ENCODE results near the gene MND1.

Gene MND1

GRCh38 chr4:153322791-153323190, 21.7 kb upstream of the MND1 start:
- no peak overlapping the region for H3K4ac ChIP-seq (ENCODE audit: low read depth in 1 of 2, low read length in 2 of 2)
- H2AFZ ChIP-seq (ENCODE audit: low read depth, low read length), result no peak overlapping the region
- H3K18ac ChIP-seq (ENCODE audit: low read depth in 1 of 2, low read length in 2 of 2), result no peak overlapping the region
- no peak overlapping the region for H2BK15ac ChIP-seq (ENCODE audit: low read depth, poor library complexity, severe bottlenecking)
- H3K4me3 ChIP-seq (ENCODE audit: insufficient read depth in 1 of 2, low read depth in 1 of 2, low read length in 2 of 2), result no peak overlapping the region
- H4K8ac ChIP-seq (ENCODE audit: low read length), result no peak overlapping the region
- H2BK5ac ChIP-seq (ENCODE audit: low read depth, low read length, poor library complexity, severe bottlenecking), result no peak overlapping the region
- H3K4me1 ChIP-seq (ENCODE audit: control insufficient read depth, insufficient read depth, low read depth, low read length), result peaks cover 2% of the 10 kb centered on the region
- no peak overlapping the region for H3K9ac ChIP-seq (ENCODE audit: low read length)
- H3K27ac ChIP-seq (ENCODE audit: low read length, poor library complexity, severe bottlenecking), result no peak overlapping the region
- H3K79me1 ChIP-seq (replicated peaks; ENCODE audit: low read length, poor library complexity, severe bottlenecking), result no peaks in the 10 kb centered on the region
- H2AK5ac ChIP-seq (ENCODE audit: low read length, severe bottlenecking), result no peak overlapping the region
- no peak overlapping the region for H4K91ac ChIP-seq (ENCODE audit: low read length)
- no peaks in the 10 kb centered on the region for H3K27me3 ChIP-seq (ENCODE audit: control insufficient read depth in 1 of 2, insufficient read depth in 1 of 2, low read length in 2 of 2)
- no peak overlapping the region for H3K23ac ChIP-seq (ENCODE audit: low read length in 2 of 2)
- no peak overlapping the region for H3K14ac ChIP-seq (ENCODE audit: low read length in 2 of 2)
- no peak overlapping the region for H2BK120ac ChIP-seq (ENCODE audit: low read depth, low read length)
- WGBS, result 92% methylated on average over 4 of the region's 6 CpGs
- no peak for DNase-seq
- peaks cover 9 to 46% of the 10 kb centered on the region in 2 experiments for H3K36me3 ChIP-seq (ENCODE audit: control insufficient read depth in 1 of 2, insufficient read depth in 2 of 2, low read depth in 1 of 2, low read length in 2 of 2)
- no peaks in the 10 kb centered on the region for H3K9me3 ChIP-seq (ENCODE audit: control insufficient read depth, low read length)
- no peak overlapping the region for H3K4me2 ChIP-seq (ENCODE audit: low read length, poor library complexity, severe bottlenecking)
- no peak overlapping the region for H2BK12ac ChIP-seq (ENCODE audit: low read length in 2 of 2)

DNA sequence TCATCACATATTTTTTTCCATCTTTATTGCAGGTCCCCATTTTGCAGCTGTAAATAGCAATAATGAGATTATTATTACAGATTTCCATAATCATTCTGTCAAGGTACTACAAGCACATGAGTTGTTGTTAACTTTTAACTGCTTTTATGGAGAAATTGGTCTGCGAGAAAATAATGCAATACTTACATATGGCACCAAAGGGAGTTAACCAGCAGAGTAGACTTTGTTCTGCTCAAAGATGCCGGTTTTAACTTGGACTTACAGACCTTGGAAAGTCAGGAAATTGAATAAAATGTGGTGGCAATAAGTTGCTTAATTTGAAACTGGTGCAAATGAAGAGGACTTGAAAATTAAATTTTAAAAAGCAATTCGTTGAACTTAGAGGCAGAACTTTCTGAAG, 20.4 kb upstream of the MND1 start:
- H3K36me3 ChIP-seq (ENCODE audit: control insufficient read depth in 1 of 2, insufficient read depth in 2 of 2, low read depth in 1 of 2, low read length in 2 of 2), result peaks cover 9 to 47% of the 10 kb centered on the region in 2 experiments

DNA sequence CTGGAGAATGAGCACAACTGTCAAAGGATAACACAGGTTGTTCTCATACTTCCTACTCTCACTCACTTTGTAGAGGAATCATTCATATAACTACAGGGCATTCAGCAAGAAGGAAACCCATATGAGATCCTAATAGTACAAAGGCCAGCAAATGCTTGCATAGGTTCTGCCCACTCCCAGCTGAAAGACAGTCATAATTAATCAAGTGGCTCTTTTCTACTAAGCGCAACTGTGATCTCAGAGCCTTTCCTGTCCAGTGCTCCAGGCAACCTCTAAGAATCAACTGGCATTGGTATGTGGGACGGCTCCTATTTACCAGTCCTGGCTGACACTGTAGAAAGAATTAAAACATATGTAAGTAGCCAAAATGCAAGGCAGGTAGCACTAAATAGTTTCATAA, 18.9 kb upstream of the MND1 start:
- H3K4me1 ChIP-seq (ENCODE audit: control insufficient read depth, insufficient read depth, low read depth, low read length), result peaks cover 2% of the 10 kb centered on the region
- WGBS, result 100% methylated on average over 2 of the region's 2 CpGs

More for the DNA sequence above, 20.4 kb upstream of the MND1 start:
- no peak overlapping the region for H3K4ac ChIP-seq (ENCODE audit: low read depth in 1 of 2, low read length in 2 of 2)
- no peak overlapping the region for H2BK120ac ChIP-seq (ENCODE audit: low read depth, low read length)
- no peak overlapping the region for H4K8ac ChIP-seq (ENCODE audit: low read length)
- 98% methylated on average over 2 of the region's 3 CpGs for WGBS
- H3K4me2 ChIP-seq (ENCODE audit: low read length, poor library complexity, severe bottlenecking), result no peak overlapping the region
- H4K91ac ChIP-seq (ENCODE audit: low read length), result no peak overlapping the region
- no peak overlapping the region for H2AFZ ChIP-seq (ENCODE audit: low read depth, low read length)
- H3K27me3 ChIP-seq (ENCODE audit: control insufficient read depth in 1 of 2, insufficient read depth in 1 of 2, low read length in 2 of 2), result no peaks in the 10 kb centered on the region
- no peak for DNase-seq
- H3K18ac ChIP-seq (ENCODE audit: low read depth in 1 of 2, low read length in 2 of 2), result no peak overlapping the region
- H3K4me3 ChIP-seq (ENCODE audit: insufficient read depth in 1 of 2, low read depth in 1 of 2, low read length in 2 of 2), result no peak overlapping the region
- no peak overlapping the region for H3K9ac ChIP-seq (ENCODE audit: low read length)
- H3K79me1 ChIP-seq (replicated peaks; ENCODE audit: low read length, poor library complexity, severe bottlenecking), result no peaks in the 10 kb centered on the region
- no peak overlapping the region for H2AK5ac ChIP-seq (ENCODE audit: low read length, severe bottlenecking)
- no peak overlapping the region for H2BK12ac ChIP-seq (ENCODE audit: low read length in 2 of 2)
- no peak overlapping the region for H2BK15ac ChIP-seq (ENCODE audit: low read depth, poor library complexity, severe bottlenecking)
- no peak overlapping the region for H3K23ac ChIP-seq (ENCODE audit: low read length in 2 of 2)
- H2BK5ac ChIP-seq (ENCODE audit: low read depth, low read length, poor library complexity, severe bottlenecking), result no peak overlapping the region
- no peaks in the 10 kb centered on the region for H3K9me3 ChIP-seq (ENCODE audit: control insufficient read depth, low read length)
- no peak overlapping the region for H3K27ac ChIP-seq (ENCODE audit: low read length, poor library complexity, severe bottlenecking)
- peaks cover 2% of the 10 kb centered on the region for H3K4me1 ChIP-seq (ENCODE audit: control insufficient read depth, insufficient read depth, low read depth, low read length)
- no peak overlapping the region for H3K14ac ChIP-seq (ENCODE audit: low read length in 2 of 2)

GRCh38 chr4:153326513-153326912, 18.0 kb upstream of the MND1 start:
- DNase-seq, result no peak
- Histone ChIP-seq H2BK12ac (ENCODE audit: low read length in 2 of 2) (no peak overlapping the region), H3K9ac (ENCODE audit: low read length) (no peak overlapping the region), H3K4me3 (ENCODE audit: insufficient read depth in 1 of 2, low read depth in 1 of 2, low read length in 2 of 2) (no peak overlapping the region), H2BK5ac (ENCODE audit: low read depth, low read length, poor library complexity, severe bottlenecking) (no peak overlapping the region), H3K79me1 (replicated peaks; ENCODE audit: low read length, poor library complexity, severe bottlenecking) (no peaks in the 10 kb centered on the region), H3K36me3 (ENCODE audit: control insufficient read depth in 1 of 2, insufficient read depth in 2 of 2, low read depth in 1 of 2, low read length in 2 of 2) (peaks cover 4 to 44% of the 10 kb centered on the region in 2 experiments), H2AK5ac (ENCODE audit: low read length, severe bottlenecking) (no peak overlapping the region), H4K8ac (ENCODE audit: low read length) (no peak overlapping the region), H3K27me3 (ENCODE audit: control insufficient read depth in 1 of 2, insufficient read depth in 1 of 2, low read length in 2 of 2) (no peaks in the 10 kb centered on the region), H3K14ac (ENCODE audit: low read length in 2 of 2) (no peak overlapping the region), H3K4ac (ENCODE audit: low read depth in 1 of 2, low read length in 2 of 2) (no peak overlapping the region), H4K91ac (ENCODE audit: low read length) (no peak overlapping the region), H3K23ac (ENCODE audit: low read length in 2 of 2) (no peak overlapping the region), H2AFZ (ENCODE audit: low read depth, low read length) (no peak overlapping the region), H2BK15ac (ENCODE audit: low read depth, poor library complexity, severe bottlenecking) (no peak overlapping the region), H2BK120ac (ENCODE audit: low read depth, low read length) (no peak overlapping the region), H3K9me3 (ENCODE audit: control insufficient read depth, low read length) (no peaks in the 10 kb centered on the region), H3K27ac (ENCODE audit: low read length, poor library complexity, severe bottlenecking) (no peak overlapping the region), H3K4me1 (ENCODE audit: control insufficient read depth, insufficient read depth, low read depth, low read length) (peaks cover 2% of the 10 kb centered on the region), H3K18ac (ENCODE audit: low read depth in 1 of 2, low read length in 2 of 2) (no peak overlapping the region), H3K4me2 (ENCODE audit: low read length, poor library complexity, severe bottlenecking) (no peak overlapping the region)
- 96% methylated on average over 11 of the region's 11 CpGs for WGBS

More for the DNA sequence above, 18.9 kb upstream of the MND1 start:
- no peak overlapping the region for H4K8ac ChIP-seq (ENCODE audit: low read length)
- no peaks in the 10 kb centered on the region for H3K9me3 ChIP-seq (ENCODE audit: control insufficient read depth, low read length)
- no peak overlapping the region for H3K14ac ChIP-seq (ENCODE audit: low read length in 2 of 2)
- no peak overlapping the region for H3K9ac ChIP-seq (ENCODE audit: low read length)
- no peak overlapping the region for H4K91ac ChIP-seq (ENCODE audit: low read length)
- no peak overlapping the region for H3K4ac ChIP-seq (ENCODE audit: low read depth in 1 of 2, low read length in 2 of 2)
- no peak overlapping the region for H3K18ac ChIP-seq (ENCODE audit: low read depth in 1 of 2, low read length in 2 of 2)
- no peak overlapping the region for H2BK12ac ChIP-seq (ENCODE audit: low read length in 2 of 2)
- no peaks in the 10 kb centered on the region for H3K79me1 ChIP-seq (replicated peaks; ENCODE audit: low read length, poor library complexity, severe bottlenecking)
- DNase-seq, result no peak
- H3K27me3 ChIP-seq (ENCODE audit: control insufficient read depth in 1 of 2, insufficient read depth in 1 of 2, low read length in 2 of 2), result no peaks in the 10 kb centered on the region
- peaks cover 9 to 45% of the 10 kb centered on the region in 2 experiments for H3K36me3 ChIP-seq (ENCODE audit: control insufficient read depth in 1 of 2, insufficient read depth in 2 of 2, low read depth in 1 of 2, low read length in 2 of 2)
- H2AK5ac ChIP-seq (ENCODE audit: low read length, severe bottlenecking), result no peak overlapping the region
- H2AFZ ChIP-seq (ENCODE audit: low read depth, low read length), result no peak overlapping the region
- no peak overlapping the region for H3K23ac ChIP-seq (ENCODE audit: low read length in 2 of 2)
- no peak overlapping the region for H2BK5ac ChIP-seq (ENCODE audit: low read depth, low read length, poor library complexity, severe bottlenecking)
- no peak overlapping the region for H3K4me3 ChIP-seq (ENCODE audit: insufficient read depth in 1 of 2, low read depth in 1 of 2, low read length in 2 of 2)
- no peak overlapping the region for H2BK15ac ChIP-seq (ENCODE audit: low read depth, poor library complexity, severe bottlenecking)
- no peak overlapping the region for H2BK120ac ChIP-seq (ENCODE audit: low read depth, low read length)
- H3K4me2 ChIP-seq (ENCODE audit: low read length, poor library complexity, severe bottlenecking), result no peak overlapping the region
- no peak overlapping the region for H3K27ac ChIP-seq (ENCODE audit: low read length, poor library complexity, severe bottlenecking)
